H9 (cell line): ENCODE measurements around the gene FAM32A. TPM values are rescaled to one million over a fixed set of nuclear protein-coding genes. Genes with fewer than 3 reads are reported as not detected.
A peak's percentile ranks its signal among the peaks of the same experiment; 100 is the strongest.

Experiments used
- DNase-seq: peaks from one replicate; pipeline ENCODE4 v3.0.0-alpha.2; 2017
- H2AFZ ChIP-seq: one replicate; pipeline ENCODE4 v1.6.1; 2013; ENCODE audit warnings: mild to moderate bottlenecking, low read length, control low read depth, moderate library complexity
- H2AK5ac ChIP-seq: 2 replicates; pipeline ENCODE4 v1.6.1; 2013; ENCODE audit warnings: low read length, control low read depth, mixed read lengths; ENCODE audit not compliant: insufficient read length
- H2BK120ac ChIP-seq: one replicate; pipeline ENCODE4 v1.6.1; 2013; ENCODE audit warnings: low read depth, mild to moderate bottlenecking, low read length, control low read depth, inconsistent platforms; ENCODE audit not compliant: poor library complexity, severe bottlenecking
- H2BK12ac ChIP-seq: 2 replicates; pipeline ENCODE4 v1.6.1; 2013; ENCODE audit warnings: low read length, control low read depth, mixed read lengths, low read depth; ENCODE audit not compliant: insufficient read length
- H2BK15ac ChIP-seq: 2 replicates; pipeline ENCODE4 v1.6.1; 2013; ENCODE audit warnings: low read depth, low read length, control low read depth
- H2BK20ac ChIP-seq: one replicate; pipeline ENCODE4 v1.6.1; 2013; ENCODE audit warnings: low read depth, mild to moderate bottlenecking, low read length, control low read depth, inconsistent platforms; ENCODE audit not compliant: poor library complexity, severe bottlenecking
- H2BK5ac ChIP-seq: 2 replicates; pipeline ENCODE4 v1.6.1; 2013; ENCODE audit warnings: low read length, control low read depth, mixed read lengths; ENCODE audit not compliant: insufficient read length
- H3K14ac ChIP-seq: 2 replicates; pipeline ENCODE4 v1.6.1; 2013; ENCODE audit warnings: low read length, control low read depth; ENCODE audit not compliant: insufficient read depth
- H3K18ac ChIP-seq: 2 replicates; pipeline ENCODE4 v1.6.1; 2013; ENCODE audit warnings: low read depth, mild to moderate bottlenecking, mixed read lengths, low read length, control low read depth; ENCODE audit not compliant: insufficient read length
- H3K23ac ChIP-seq: 2 replicates; pipeline ENCODE4 v1.6.1; 2013; ENCODE audit warnings: low read length, control low read depth, mixed read lengths, low read depth; ENCODE audit not compliant: insufficient read length
- H3K23me2 ChIP-seq: 2 replicates; pipeline ENCODE4 v1.6.1; 2013; ENCODE audit warnings: low read depth, mild to moderate bottlenecking, mixed read lengths, low read length, control low read depth; ENCODE audit not compliant: insufficient read length, poor library complexity, severe bottlenecking
- H3K27ac ChIP-seq: 2 replicates; pipeline ENCODE4 v1.5.1; 2013; ENCODE audit warnings: low read length, control low read depth, mixed read lengths, low read depth; ENCODE audit not compliant: insufficient read length
- H3K27me3 ChIP-seq: 2 replicates; pipeline ENCODE4 v1.6.1; 2013; ENCODE audit warnings: low read length, control low read depth, inconsistent platforms; ENCODE audit not compliant: insufficient read depth
- H3K4ac ChIP-seq: 2 replicates; pipeline ENCODE4 v1.6.1; 2013; ENCODE audit warnings: low read depth, mild to moderate bottlenecking, control low read depth, inconsistent platforms, low read length, moderate library complexity
- H3K4me1 ChIP-seq: 2 replicates; pipeline ENCODE4 v1.6.1; 2013; ENCODE audit warnings: low read length, control low read depth, inconsistent platforms; ENCODE audit not compliant: insufficient read depth
- H3K4me2 ChIP-seq: 2 replicates; pipeline ENCODE4 v1.6.1; 2013; ENCODE audit warnings: low read length, control low read depth, mixed read lengths; ENCODE audit not compliant: insufficient read length, insufficient read depth
- H3K56ac ChIP-seq: 2 replicates; pipeline ENCODE4 v1.6.1; 2013; ENCODE audit warnings: low read depth, mild to moderate bottlenecking, mixed read lengths, low read length, control low read depth; ENCODE audit not compliant: insufficient read length
- H3K79me1 ChIP-seq: 2 replicates; pipeline ENCODE4 v1.6.1; 2013; ENCODE audit warnings: low read depth, mild to moderate bottlenecking, moderate library complexity, low read length, control low read depth, inconsistent platforms; ENCODE audit not compliant: insufficient read depth, poor library complexity, severe bottlenecking
- H3K79me2 ChIP-seq: 2 replicates; pipeline ENCODE4 v1.6.1; 2013; ENCODE audit warnings: low read length, control low read depth, inconsistent platforms; ENCODE audit not compliant: insufficient read depth
- H3K9ac ChIP-seq: 2 replicates; pipeline ENCODE4 v1.6.1; 2013; ENCODE audit warnings: low read length, control low read depth, mixed read lengths; ENCODE audit not compliant: insufficient read length; ENCODE audit errors: extremely low read depth
- H3K9me3 ChIP-seq: one replicate; pipeline ENCODE4 v1.6.1; 2013; ENCODE audit warnings: low read depth, low read length, inconsistent platforms; ENCODE audit not compliant: control insufficient read depth
- H3T11ph ChIP-seq: one replicate; pipeline ENCODE4 v1.6.1; 2013; ENCODE audit warnings: mild to moderate bottlenecking, low read length, control low read depth, inconsistent platforms
- H4K20me1 ChIP-seq: one replicate; pipeline ENCODE4 v1.6.1; 2013; ENCODE audit not compliant: control insufficient read depth, insufficient read length, insufficient read depth
- H4K5ac ChIP-seq: 2 replicates; pipeline ENCODE4 v1.6.1; 2013; ENCODE audit warnings: low read depth, mild to moderate bottlenecking, mixed read lengths, low read length, control low read depth; ENCODE audit not compliant: insufficient read length
- H4K8ac ChIP-seq: replicated peaks from 2 replicates; pipeline ENCODE4 v1.6.1; 2013; ENCODE audit warnings: low read length, control low read depth, mixed read lengths, low read depth; ENCODE audit not compliant: insufficient read length
- H4K91ac ChIP-seq: 2 replicates; pipeline ENCODE4 v1.6.1; 2013; ENCODE audit warnings: low read depth, mild to moderate bottlenecking, moderate library complexity, mixed read lengths, low read length, control low read depth; ENCODE audit not compliant: insufficient read length
- H3K27ac Mint-ChIP-seq, 3 experiments: 2 replicates in 2 of 3; 3 replicates in 1 of 3; pipeline ENCODE4 v1.8.0; 2020 to 2021; ENCODE audit warnings: mixed read lengths in 3 of 3, mild to moderate bottlenecking in 1 of 3, moderate library complexity in 1 of 3
- H3K27me3 Mint-ChIP-seq: 2 replicates; pipeline ENCODE4 v1.8.0; 2021; ENCODE audit warnings: low read depth, mild to moderate bottlenecking, moderate library complexity, mixed read lengths
- H3K36me3 Mint-ChIP-seq, 3 experiments: 2 replicates in 2 of 3; 3 replicates in 1 of 3; pipeline ENCODE4 v1.8.0; 2020 to 2021; ENCODE audit warnings: low read depth in 3 of 3, mixed read lengths in 3 of 3; ENCODE audit not compliant: insufficient read depth in 1 of 3
- H3K4me1 Mint-ChIP-seq, 2 experiments: 2 replicates each; pipeline ENCODE4 v1.8.0; 2020; ENCODE audit warnings: mixed read lengths in 2 of 2
- H3K4me3 Mint-ChIP-seq, 2 experiments: 2 replicates in 1 of 2; 3 replicates in 1 of 2; pipeline ENCODE4 v1.8.0; 2020 to 2021; ENCODE audit warnings: mild to moderate bottlenecking in 2 of 2, mixed read lengths in 2 of 2, moderate library complexity in 1 of 2
- H3K9me3 Mint-ChIP-seq, 2 experiments: 2 replicates in 1 of 2; 3 replicates in 1 of 2; pipeline ENCODE4 v1.8.0; 2020; ENCODE audit warnings: mild to moderate bottlenecking in 2 of 2, mixed read lengths in 2 of 2, moderate library complexity in 1 of 2
- CTCF ChIP-seq: fragments of 200-600 bp; sonication (generic); conservative IDR thresholded peaks from 3 replicates; pipeline ENCODE4 v1.8.0; 2021; ENCODE audit warnings: antibody characterized with exemption, mild to moderate bottlenecking
- WGBS: extraction: QIAGEN DNeasy Blood & Tissue Kit; methylation state at CpG from one replicate; pipeline ENCODE4 v1.1.7; 2013; ENCODE audit warnings: missing lambda C conversion rate, low lambda C conversion rate, mixed read lengths; ENCODE audit not compliant: insufficient read length; ENCODE audit errors: extremely low coverage; 5-methylcytosine and 5-hydroxymethylcytosine counted together
- total RNA-seq: library from RNA; stranded (reverse); gene quantifications from 2 replicates; pipeline ENCODE4 v1.2.1, GENCODE V29; 2021

FAM32A gene
- total RNA-seq, 1 experiment from 2014 or later = 91.9 TPM

- no peaks in the 10 kb centered on the region for H3K9me3 ChIP-seq
- no peak overlapping the region for H3K23ac ChIP-seq
- H3K18ac ChIP-seq = no peak overlapping the region
- no peaks in the 10 kb centered on the region for H3K79me1 ChIP-seq
- no peak overlapping the region for H2BK120ac ChIP-seq
- WGBS = no CpG with 5 or more reads among the region's 19 CpGs
- H2BK15ac ChIP-seq = no peak overlapping the region
- DNase-seq = no peak
- H2BK5ac ChIP-seq = no peak overlapping the region
- H4K5ac ChIP-seq = no peak overlapping the region
- H3K14ac ChIP-seq = no peak overlapping the region
- no peaks in the 10 kb centered on the region for H3K23me2 ChIP-seq
- no peaks in the 10 kb centered on the region for H3K4me1 Mint-ChIP-seq
- H3T11ph ChIP-seq = no peak overlapping the region
- no peak overlapping the region for H2AK5ac ChIP-seq
- H3K9ac ChIP-seq = no peak overlapping the region
- no peak overlapping the region for H3K4me3 Mint-ChIP-seq
- peaks cover 2% of the 10 kb centered on the region for H3K27me3 Mint-ChIP-seq
- no peak overlapping the region for H3K27ac ChIP-seq
- no peaks in the 10 kb centered on the region for H3K4me1 ChIP-seq
- H3K79me2 ChIP-seq = no peaks in the 10 kb centered on the region
- H2AFZ ChIP-seq = no peak overlapping the region
- H3K56ac ChIP-seq = no peak overlapping the region
- peaks cover 3 to 28% (median 10%) of the 10 kb centered on the region in 3 experiments; a peak in 6 of 7 replicates for H3K36me3 Mint-ChIP-seq
- no peak overlapping the region for H4K8ac ChIP-seq
- H3K9me3 Mint-ChIP-seq = no peaks in the 10 kb centered on the region; a peak in 1 of 5 replicates
- H3K4ac ChIP-seq = no peak overlapping the region
- no peak overlapping the region for H2BK12ac ChIP-seq
- H3K4me2 ChIP-seq = no peak overlapping the region
- H3K27ac Mint-ChIP-seq = peak overlapping the region in 1 of 3 experiments; percentile 57; a peak in 1 of 7 replicates
- H2BK20ac ChIP-seq = no peak overlapping the region
- H4K20me1 ChIP-seq = no peaks in the 10 kb centered on the region
- no peak for TF ChIP-seq CTCF
- H3K27me3 ChIP-seq = no peaks in the 10 kb centered on the region
- no peak overlapping the region for H4K91ac ChIP-seq
These were observed 48.8 kb downstream of the FAM32A start for GRCh38 chr19:16233836-16234551.
